Thoracic aorta (tissue), 2 donors: ENCODE data around the gene ZNF689. TPM values are rescaled to one million over a fixed set of nuclear protein-coding genes. Genes with fewer than 3 reads are reported as not detected.
A peak's percentile ranks its signal among the peaks of the same experiment; 100 is the strongest.

Experiments used
- ATAC-seq: fragments of 150-250 bp; one replicate; pipeline ENCODE4 v1.8.0; 2017; ENCODE audit warnings: low read depth; ENCODE audit not compliant: insufficient number of reproducible peaks, low FRiP score
- DNase-seq: peaks from one replicate; pipeline ENCODE4 v3.0.0-alpha.2; 2020; ENCODE audit warnings: low spot score
- H3K27ac ChIP-seq, 2 donors: fragments of 200-600 bp; sonication (generic); 1 replicate in 1 of 2; 2 replicates in 1 of 2; pipeline ENCODE4 v1.5.1; 2016; ENCODE audit warnings: mild to moderate bottlenecking in 2 of 2, moderate library complexity in 2 of 2
- H3K27me3 ChIP-seq: fragments of 200-600 bp; sonication (generic); replicated peaks from 2 replicates; pipeline ENCODE4 v1.6.0; 2016; ENCODE audit warnings: mild to moderate bottlenecking; ENCODE audit not compliant: insufficient read depth
- H3K36me3 ChIP-seq: fragments of 200-600 bp; sonication (generic); one replicate; pipeline ENCODE4 v1.5.1; 2016
- H3K4me1 ChIP-seq, 2 donors: fragments of 200-600 bp; sonication (generic); 1 replicate in 1 of 2; 2 replicates in 1 of 2; pipeline versions ENCODE4 v1.5.1 to v1.6.0; 2016; ENCODE audit warnings: low read depth in 2 of 2, mild to moderate bottlenecking in 1 of 2; ENCODE audit not compliant: control insufficient read depth in 1 of 2
- H3K4me3 ChIP-seq: fragments of 200-600 bp; sonication (generic); 2 replicates; pipeline ENCODE4 v1.5.1; 2016; ENCODE audit warnings: mild to moderate bottlenecking
- H3K9me3 ChIP-seq: fragments of 200-600 bp; sonication (generic); 2 replicates; pipeline ENCODE4 v1.5.1; 2016
- total RNA-seq, 2 donors: library from RNA; depleted of rRNA; stranded (reverse); fragments of >200 nt; gene quantifications; one replicate each; pipeline versions ENCODE4 v1.1.0 to v1.2.3, GENCODE V29; 2016
- TF ChIP-seq, protein P1 (sequence below): fragments of 200-600 bp; sonication (generic); IDR thresholded peaks from one replicate; pipeline ENCODE4 v1.5.1; 2019; ENCODE audit warnings: antibody characterized with exemption

ZNF689 gene
- total RNA-seq, 2 donors from 2014 or later, result 7.4 to 17.0 TPM

DNA sequence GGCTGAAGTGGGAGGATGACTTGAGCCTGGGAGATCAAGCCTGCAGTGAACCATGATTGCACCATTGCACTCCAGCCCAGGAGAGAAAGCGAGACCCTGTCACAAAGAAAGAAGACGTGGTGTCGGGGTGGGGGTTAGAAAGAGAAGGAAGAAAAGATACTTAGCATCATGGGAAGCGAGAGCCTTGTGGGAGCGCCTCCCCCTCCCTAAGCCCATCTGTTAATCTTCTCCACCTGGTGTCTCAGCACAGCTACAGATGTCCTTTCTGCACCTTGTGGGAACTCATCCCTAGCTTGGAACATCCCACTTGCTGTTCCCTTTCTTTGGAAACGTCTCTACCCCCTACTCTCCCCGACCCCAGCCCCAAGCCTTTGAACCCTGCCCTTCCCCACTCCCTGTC, 44.7 kb downstream of the ZNF689 start:
- Histone ChIP-seq H3K27ac (no peak overlapping the region), H3K4me3 (no peak overlapping the region), H3K4me1 (peaks cover 10 to 16% of the 10 kb centered on the region in 2 donors), H3K36me3 (no peaks in the 10 kb centered on the region), H3K27me3 (no peaks in the 10 kb centered on the region), H3K9me3 (no peaks in the 10 kb centered on the region)
- ATAC-seq (no peak), DNase-seq (no peak)
- TF ChIP-seq, protein P1, sequence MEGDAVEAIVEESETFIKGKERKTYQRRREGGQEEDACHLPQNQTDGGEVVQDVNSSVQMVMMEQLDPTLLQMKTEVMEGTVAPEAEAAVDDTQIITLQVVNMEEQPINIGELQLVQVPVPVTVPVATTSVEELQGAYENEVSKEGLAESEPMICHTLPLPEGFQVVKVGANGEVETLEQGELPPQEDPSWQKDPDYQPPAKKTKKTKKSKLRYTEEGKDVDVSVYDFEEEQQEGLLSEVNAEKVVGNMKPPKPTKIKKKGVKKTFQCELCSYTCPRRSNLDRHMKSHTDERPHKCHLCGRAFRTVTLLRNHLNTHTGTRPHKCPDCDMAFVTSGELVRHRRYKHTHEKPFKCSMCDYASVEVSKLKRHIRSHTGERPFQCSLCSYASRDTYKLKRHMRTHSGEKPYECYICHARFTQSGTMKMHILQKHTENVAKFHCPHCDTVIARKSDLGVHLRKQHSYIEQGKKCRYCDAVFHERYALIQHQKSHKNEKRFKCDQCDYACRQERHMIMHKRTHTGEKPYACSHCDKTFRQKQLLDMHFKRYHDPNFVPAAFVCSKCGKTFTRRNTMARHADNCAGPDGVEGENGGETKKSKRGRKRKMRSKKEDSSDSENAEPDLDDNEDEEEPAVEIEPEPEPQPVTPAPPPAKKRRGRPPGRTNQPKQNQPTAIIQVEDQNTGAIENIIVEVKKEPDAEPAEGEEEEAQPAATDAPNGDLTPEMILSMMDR, result no peak

DNA sequence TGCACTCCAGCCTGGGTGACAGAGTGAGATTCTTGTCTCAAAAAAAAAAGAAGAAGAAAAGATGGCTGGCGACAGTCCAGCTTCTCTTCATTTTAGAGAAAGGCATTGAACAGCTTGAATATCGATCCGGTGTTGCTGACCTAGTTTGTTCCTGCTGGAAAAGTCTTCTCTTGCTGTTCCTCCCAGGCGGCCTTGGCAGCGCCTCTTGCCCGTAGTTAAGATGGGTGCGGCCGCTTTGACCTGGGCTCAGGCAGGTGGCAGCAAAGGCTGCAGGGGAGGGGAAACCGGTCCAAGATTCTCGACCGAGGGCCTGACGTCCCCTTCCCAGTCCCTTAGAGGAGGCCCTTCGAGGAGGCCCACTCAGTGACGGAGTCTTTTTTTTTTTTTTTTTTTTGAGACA, 48.2 kb downstream of the ZNF689 start:
- no peaks in the 10 kb centered on the region for H3K36me3 ChIP-seq
- DNase-seq (no peak), ATAC-seq (no peak)
- no peaks in the 10 kb centered on the region for H3K27me3 ChIP-seq
- peak overlapping the region; percentile 77 for H3K4me3 ChIP-seq
- TF ChIP-seq, protein P1, result no peak
- peak overlapping the region in 1 of 2 donors; percentile 63 for H3K27ac ChIP-seq
- peaks cover 8 to 14% of the 10 kb centered on the region in 2 donors for H3K4me1 ChIP-seq
- H3K9me3 ChIP-seq, result no peaks in the 10 kb centered on the region

DNA sequence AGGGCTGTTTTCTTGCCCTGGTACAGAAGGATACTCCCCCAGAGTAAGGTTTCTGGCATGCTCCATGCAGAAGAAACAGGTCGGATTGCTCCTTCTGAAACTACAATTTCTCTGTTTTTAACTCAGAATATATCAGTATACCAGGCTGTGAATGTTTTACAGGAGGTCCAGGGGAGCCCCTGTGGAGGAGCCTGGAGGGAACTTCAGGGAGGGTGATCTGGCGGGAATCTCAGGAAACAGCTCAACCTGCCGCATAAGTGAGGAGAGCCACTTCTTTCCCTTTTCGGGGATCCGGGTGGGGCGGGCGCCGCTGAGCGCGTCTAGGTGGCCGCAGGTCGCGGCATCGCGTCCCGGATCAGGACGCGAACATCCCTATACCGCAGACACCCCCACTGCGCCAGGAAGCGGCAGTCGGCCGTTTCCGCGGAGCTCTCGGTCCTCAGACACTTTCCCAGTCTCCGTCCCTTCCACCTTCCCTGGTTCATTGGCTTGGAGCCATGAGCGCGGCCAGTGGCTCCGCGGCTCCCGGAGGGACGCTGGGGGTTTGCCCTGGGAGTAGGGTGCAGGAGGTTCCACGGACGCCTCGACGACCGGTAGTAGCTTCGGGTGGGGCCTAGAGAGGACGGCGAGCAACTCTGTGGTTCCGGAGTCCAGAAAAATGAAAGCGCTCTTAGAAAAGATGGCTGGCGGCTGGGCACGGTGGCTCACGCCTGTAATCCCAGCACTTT, 48.9 kb downstream of the ZNF689 start:
- H3K9me3 ChIP-seq, result no peaks in the 10 kb centered on the region
- ATAC-seq (no peak), DNase-seq (no peak)
- TF ChIP-seq, protein P1, result no peak
- peak overlapping the region; percentile 77 for H3K4me3 ChIP-seq
- H3K36me3 ChIP-seq, result no peaks in the 10 kb centered on the region
- H3K27me3 ChIP-seq, result no peaks in the 10 kb centered on the region
- H3K4me1 ChIP-seq, result peaks cover 8 to 21% of the 10 kb centered on the region in 2 donors
- H3K27ac ChIP-seq, result peak overlapping the region; percentile 4 to 63

DNA sequence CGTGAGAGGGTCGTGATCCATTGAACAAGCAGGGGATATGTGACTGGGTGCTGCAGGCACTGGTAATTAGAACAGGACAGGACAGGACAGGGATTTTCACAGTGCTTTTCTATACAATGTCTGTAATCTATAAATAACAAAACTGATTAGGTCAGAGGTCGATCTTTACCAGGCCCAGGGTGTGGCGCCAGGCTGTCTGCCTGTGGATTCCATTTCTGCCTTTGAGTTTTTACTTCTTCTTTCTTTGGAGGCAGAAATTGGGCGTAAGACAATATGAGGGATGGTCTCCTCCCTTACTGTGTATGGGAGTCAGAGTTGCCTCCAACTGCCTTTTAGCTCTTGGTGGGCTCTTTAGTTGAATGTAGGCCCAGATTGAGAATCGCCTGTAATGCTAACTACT, 50.5 kb downstream of the ZNF689 start:
- ATAC-seq (no peak), DNase-seq (no peak)
- Histone ChIP-seq H3K27me3 (no peaks in the 10 kb centered on the region), H3K36me3 (peaks cover 11% of the 10 kb centered on the region), H3K4me3 (no peak overlapping the region), H3K9me3 (no peaks in the 10 kb centered on the region), H3K27ac (no peak overlapping the region), H3K4me1 (peaks cover 8 to 25% of the 10 kb centered on the region in 2 donors)
- TF ChIP-seq, protein P1, result no peak

DNA sequence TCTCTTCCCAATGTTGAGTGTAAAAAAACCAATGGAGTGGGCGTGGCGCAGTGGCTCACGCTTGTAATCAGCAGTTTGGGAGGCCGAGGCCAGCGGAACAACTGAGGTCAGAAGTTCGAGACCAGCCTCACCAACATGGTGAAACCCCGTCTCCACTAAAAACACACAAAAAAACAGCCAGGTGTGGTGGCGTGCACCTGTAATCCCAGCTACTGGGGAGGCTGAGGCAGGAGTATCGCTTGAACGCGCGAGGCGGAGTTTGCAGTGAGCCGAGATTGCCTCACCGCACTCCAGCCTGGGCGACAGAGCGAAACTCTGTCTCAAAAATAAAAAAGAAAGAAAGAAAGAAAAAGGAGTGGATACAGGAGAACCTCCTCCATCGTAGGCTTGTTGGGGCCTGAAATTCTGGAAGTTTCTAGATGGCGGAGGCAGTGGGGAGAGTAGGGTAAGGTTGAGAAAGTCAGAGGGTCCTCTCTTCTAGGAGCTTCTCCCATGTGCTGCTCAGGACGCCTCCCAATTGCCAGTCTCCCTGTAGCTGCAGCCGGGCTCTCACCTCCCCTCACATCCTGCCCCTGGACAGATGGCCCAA, 51.3 kb downstream of the ZNF689 start:
- ATAC-seq (no peak), DNase-seq (no peak)

More for the DNA sequence above, 51.3 kb downstream of the ZNF689 start:
- H3K4me3 ChIP-seq, result peak overlapping the region; percentile 84
- H3K27me3 ChIP-seq, result no peaks in the 10 kb centered on the region
- TF ChIP-seq, protein P1, result no peak
- H3K9me3 ChIP-seq, result no peaks in the 10 kb centered on the region
- peaks cover 8 to 25% of the 10 kb centered on the region in 2 donors for H3K4me1 ChIP-seq
- peaks cover 20% of the 10 kb centered on the region for H3K36me3 ChIP-seq
- H3K27ac ChIP-seq, result peak overlapping the region in 1 of 2 donors; percentile 87
